ENCODE data around the gene NKX2-4.

NKX2-4 gene

GRCh38 chr20:21361266-21361665, 36.1 kb downstream of the NKX2-4 start:
- DNase-seq (ENCODE audit: low read depth, low spot score): no peak

GRCh38 chr20:21360705-21361104, 36.6 kb downstream of the NKX2-4 start:
- DNase-seq (ENCODE audit: low read depth, low spot score): no peak

GRCh38 chr20:21358737-21359136, 38.6 kb downstream of the NKX2-4 start:
- no peak for DNase-seq (ENCODE audit: low read depth, low spot score)

- DNase-seq (ENCODE audit: low read depth, low spot score): no peak
These were observed 39.5 kb downstream of the NKX2-4 start for GRCh38 chr20:21357844-21358243.

GRCh38 chr20:21356386-21356785, 40.9 kb downstream of the NKX2-4 start:
- no peak for DNase-seq (ENCODE audit: low read depth, low spot score)

GRCh38 chr20:21355981-21356380, 41.3 kb downstream of the NKX2-4 start:
- no peak for DNase-seq (ENCODE audit: low read depth, low spot score)

GRCh38 chr20:21353236-21353635, 44.1 kb downstream of the NKX2-4 start:
- no peak for DNase-seq (ENCODE audit: low read depth, low spot score)

- DNase-seq (ENCODE audit: low read depth, low spot score): no peak
These were observed 44.6 kb downstream of the NKX2-4 start for GRCh38 chr20:21352703-21353102.
